Astrocyte (in vitro differentiated cells and primary cell): Measurements from ENCODE around the gene ARL6IP5. TPM values are rescaled to one million over a fixed set of nuclear protein-coding genes. Genes with fewer than 3 reads are reported as not detected.

Experiments used
- DNase-seq: peaks from one replicate; pipeline ENCODE4 v3.0.0-alpha.2; 2010; ENCODE audit warnings: low read depth
- FAIRE-seq: peaks from 2 replicates; lab custom pipeline; 2011; peaks lifted over from hg19 to GRCh38; lab: Jason Lieb, UNC
- H2AFZ ChIP-seq: 2 replicates; pipeline ENCODE4 v1.6.0; 2012; ENCODE audit warnings: low read depth, low read length, inconsistent platforms
- H3K27ac ChIP-seq: 2 replicates; pipeline ENCODE4 v1.5.1; 2011; ENCODE audit warnings: low read depth, low read length, inconsistent platforms
- H3K27me3 ChIP-seq: 2 replicates; pipeline ENCODE4 v1.6.0; 2011; ENCODE audit warnings: low read length, inconsistent platforms; ENCODE audit not compliant: insufficient read depth
- H3K36me3 ChIP-seq: 2 replicates; pipeline ENCODE4 v1.5.1; 2011; ENCODE audit warnings: low read length, inconsistent platforms; ENCODE audit not compliant: insufficient read depth
- H3K4me1 ChIP-seq: 2 replicates; pipeline ENCODE4 v1.5.1; 2011; ENCODE audit warnings: low read length, inconsistent platforms; ENCODE audit not compliant: insufficient read depth
- H3K4me2 ChIP-seq: 2 replicates; pipeline ENCODE4 v1.6.0; 2012; ENCODE audit warnings: low read length, inconsistent platforms
- H3K4me3 ChIP-seq: 2 replicates; pipeline ENCODE4 v1.5.1; 2011; ENCODE audit warnings: low read depth, mild to moderate bottlenecking, low read length, inconsistent platforms; ENCODE audit not compliant: insufficient read depth
- H3K79me2 ChIP-seq: 2 replicates; pipeline ENCODE4 v1.6.0; 2012; ENCODE audit warnings: mild to moderate bottlenecking, low read length, inconsistent platforms; ENCODE audit not compliant: insufficient read depth
- H3K9ac ChIP-seq: 2 replicates; pipeline ENCODE4 v1.6.0; 2012; ENCODE audit warnings: mild to moderate bottlenecking, low read length, inconsistent platforms
- H3K9me3 ChIP-seq: 2 replicates; pipeline ENCODE4 v1.5.1; 2012; ENCODE audit warnings: low read depth, mild to moderate bottlenecking, low read length, inconsistent platforms; ENCODE audit not compliant: insufficient read depth
- H4K20me1 ChIP-seq: 2 replicates; pipeline ENCODE4 v1.6.0; 2012; ENCODE audit warnings: low read length, inconsistent platforms; ENCODE audit not compliant: insufficient read depth
- H3K27ac Mint-ChIP-seq: one replicate; pipeline ENCODE4 v1.8.0; 2021; ENCODE audit warnings: mild to moderate bottlenecking, mixed read lengths; ENCODE audit not compliant: unreplicated experiment
- H3K27me3 Mint-ChIP-seq: one replicate; pipeline ENCODE4 v1.8.0; 2021; ENCODE audit warnings: low read depth, mixed read lengths; ENCODE audit not compliant: unreplicated experiment
- H3K36me3 Mint-ChIP-seq: one replicate; pipeline ENCODE4 v1.8.0; 2021; ENCODE audit warnings: low read depth, mixed read lengths; ENCODE audit not compliant: unreplicated experiment
- H3K4me1 Mint-ChIP-seq: one replicate; pipeline ENCODE4 v1.8.0; 2021; ENCODE audit warnings: low read depth, mixed read lengths; ENCODE audit not compliant: unreplicated experiment
- H3K4me3 Mint-ChIP-seq: one replicate; pipeline ENCODE4 v1.8.0; 2021; ENCODE audit warnings: mild to moderate bottlenecking, moderate library complexity, mixed read lengths; ENCODE audit not compliant: unreplicated experiment
- H3K9me3 Mint-ChIP-seq: one replicate; pipeline ENCODE4 v1.8.0; 2021; ENCODE audit warnings: mild to moderate bottlenecking, mixed read lengths; ENCODE audit not compliant: unreplicated experiment
- CTCF ChIP-seq: IDR thresholded peaks from 2 replicates; pipeline ENCODE4 v1.5.1; 2011; ENCODE audit warnings: low read depth, mild to moderate bottlenecking, inconsistent platforms, low read length, moderate library complexity; ENCODE audit not compliant: insufficient read depth
- EZH2 ChIP-seq: IDR thresholded peaks from 2 replicates; pipeline ENCODE4 v1.6.1; 2012; ENCODE audit warnings: mild to moderate bottlenecking, low read length, inconsistent platforms; ENCODE audit not compliant: insufficient read depth
- total RNA-seq: library from RNA; stranded (reverse); gene quantifications from 2 replicates; pipeline ENCODE4 v1.2.1, GENCODE V29; 2021

ARL6IP5 gene
- total RNA-seq, 1 donor from 2014 or later: 160 TPM

- Histone ChIP-seq H3K4me1 (peaks cover 21% of the 10 kb centered on the region), H3K4me2 (no peak overlapping the region), H4K20me1 (peaks cover 67% of the 10 kb centered on the region), H3K79me2 (peaks cover 78% of the 10 kb centered on the region), H3K9me3 (no peaks in the 10 kb centered on the region), H3K9ac (no peak overlapping the region), H2AFZ (no peak overlapping the region), H3K27ac (no peak overlapping the region), H3K27me3 (no peaks in the 10 kb centered on the region), H3K36me3 (peaks cover 3% of the 10 kb centered on the region), H3K4me3 (no peak overlapping the region)
- H3K27me3 Mint-ChIP-seq: no peaks in the 10 kb centered on the region
- TF ChIP-seq EZH2: no peak
- TF ChIP-seq CTCF: no peak
- no peak overlapping the region for H3K27ac Mint-ChIP-seq
- no peaks in the 10 kb centered on the region for H3K9me3 Mint-ChIP-seq
- FAIRE-seq (no peak), DNase-seq (no peak)
- peaks cover 35% of the 10 kb centered on the region for H3K4me1 Mint-ChIP-seq
- peaks cover 3% of the 10 kb centered on the region for H3K36me3 Mint-ChIP-seq
- H3K4me3 Mint-ChIP-seq: no peak overlapping the region
Observed at GRCh38 chr3:69096299-69096698, 11.6 kb downstream of the ARL6IP5 start.

GRCh38 chr3:69097407-69098086 lies 12.8 kb downstream of the ARL6IP5 start:
- peaks cover 72% of the 10 kb centered on the region for H3K79me2 ChIP-seq
- peak overlapping the region; percentile 41 for H3K27ac Mint-ChIP-seq
- no peak for FAIRE-seq

More at GRCh38 chr3:69097407-69098086, 12.8 kb downstream of the ARL6IP5 start:
- Mint-ChIP-seq H3K36me3 (peaks cover 11% of the 10 kb centered on the region), H3K9me3 (no peaks in the 10 kb centered on the region), H3K4me1 (peaks cover 36% of the 10 kb centered on the region), H3K27me3 (no peaks in the 10 kb centered on the region), H3K4me3 (peak overlapping the region; percentile 35)
- Histone ChIP-seq H3K4me3 (no peak overlapping the region), H3K27ac (peak overlapping the region; percentile 21), H2AFZ (no peak overlapping the region), H3K9me3 (no peaks in the 10 kb centered on the region), H3K9ac (no peak overlapping the region), H3K27me3 (no peaks in the 10 kb centered on the region), H4K20me1 (peaks cover 66% of the 10 kb centered on the region), H3K4me1 (peaks cover 14% of the 10 kb centered on the region), H3K4me2 (peak overlapping the region; percentile 24), H3K36me3 (peaks cover 13% of the 10 kb centered on the region)
- TF ChIP-seq CTCF (no peak), EZH2 (no peak)
- peak; percentile 60 for DNase-seq
